Measurements from ENCODE around the gene NCKAP1.
"Not testable (repeated sequence)": the region's sequence is repeated elsewhere in the genome, so short reads cannot be mapped to it uniquely, and the experiment has no call there.

- not testable (repeated sequence) for TF ChIP-seq CTCF (conservative IDR thresholded peaks at IDR 0.05; ENCODE audit: low read depth, low read length); EZH2 (IDR thresholded peaks at IDR 0.05; ENCODE audit: low read length, unreplicated experiment)
Observed at GRCh38 chr2:183047486-183048125, 9.3 kb upstream of the NCKAP1 start.
